GM21717 (cell line): Measurements from ENCODE around the gene ADH7.
A peak's percentile ranks its signal among the peaks of the same experiment; 100 is the strongest.

Experiments used
- ATAC-seq: cut with Tn5 transposase; IDR thresholded peaks from one replicate; pipeline ENCODE4 v1.9.1; 2021; ENCODE audit warnings: mild to moderate bottlenecking, moderate library complexity; ENCODE audit not compliant: unreplicated experiment

Gene ADH7

DNA sequence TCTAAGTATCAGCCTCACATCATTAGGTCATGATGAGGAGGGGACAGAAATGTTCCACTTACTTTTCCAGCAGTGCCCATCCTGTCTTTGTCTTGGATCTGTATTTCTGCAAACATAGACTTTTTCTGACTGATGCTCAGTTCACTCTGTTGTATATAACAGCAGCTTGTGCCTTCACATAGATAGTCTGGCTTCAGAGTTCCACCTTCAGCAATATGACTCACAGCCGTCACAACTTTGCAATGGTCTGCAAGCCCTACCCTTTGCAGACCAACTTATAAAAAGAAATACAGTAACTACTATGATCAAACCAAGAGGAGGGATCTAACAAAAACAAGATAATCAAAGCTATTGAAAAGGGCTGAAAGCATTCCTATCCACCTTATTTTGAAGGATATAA lies at the start of gene ADH7:
ADH7 (minus strand) TSS at position 189 of the 400 bp plus-strand sequence; CDS start at position 80, 109 bp downstream.
- ATAC-seq: no peak

DNA sequence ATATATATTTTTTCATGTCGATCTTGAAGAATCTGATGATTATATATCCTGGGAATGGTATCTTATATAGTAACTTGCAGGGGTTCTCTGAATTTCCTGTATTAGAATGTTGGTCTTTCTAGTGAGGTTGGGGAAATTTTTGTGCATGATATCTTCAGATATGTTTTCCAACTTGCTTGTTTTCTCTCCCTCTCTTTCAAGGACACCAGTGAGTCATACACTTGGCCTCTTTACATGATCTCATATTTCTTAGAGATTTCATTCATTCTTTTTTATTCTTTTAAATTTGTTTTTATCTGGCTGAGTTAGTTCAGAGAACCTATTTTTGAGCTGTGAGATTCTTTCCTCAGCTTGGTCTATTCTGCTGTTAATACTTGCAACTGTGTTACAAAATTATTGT lies 48.5 kb upstream of the ADH7 start:
- ATAC-seq: no peak

DNA sequence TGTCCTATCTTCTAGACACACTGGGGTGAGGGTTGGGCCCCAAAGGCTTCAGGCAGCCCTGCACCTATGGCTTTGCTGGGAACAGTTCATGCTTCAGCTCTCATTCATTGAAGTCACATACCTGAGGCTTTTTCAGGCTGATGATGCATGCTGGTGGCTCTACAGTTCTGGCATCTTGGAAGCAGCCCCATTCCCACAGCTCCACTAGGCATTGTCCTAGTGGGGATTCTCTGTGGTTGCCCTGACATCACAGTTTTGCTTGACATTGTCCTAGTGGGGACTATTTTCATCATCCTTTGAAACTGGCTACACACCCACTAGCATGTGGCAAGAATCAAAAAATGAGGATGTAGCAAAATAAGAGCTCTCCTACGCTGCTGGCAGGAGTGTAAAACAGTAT lies 38.0 kb upstream of the ADH7 start:
- no peak for ATAC-seq

DNA sequence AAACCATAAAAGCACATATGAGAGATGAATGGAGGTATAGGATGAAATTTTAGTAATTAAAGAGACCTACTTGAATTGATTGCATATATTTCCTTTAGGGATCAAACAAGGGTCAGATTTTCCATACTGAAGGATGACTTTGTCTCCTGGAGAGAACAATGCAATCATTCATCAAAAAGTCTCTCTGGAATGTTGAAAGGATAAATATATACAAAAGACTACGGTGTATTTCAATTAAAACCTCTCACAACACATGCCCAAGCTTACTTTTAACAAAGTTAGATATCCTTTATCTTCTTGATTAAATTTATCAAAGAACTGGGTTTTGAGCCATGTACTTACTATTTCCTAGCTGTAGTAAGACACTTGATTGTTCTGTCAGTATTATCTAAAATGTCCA lies 36.8 kb upstream of the ADH7 start:
- ATAC-seq: no peak

DNA sequence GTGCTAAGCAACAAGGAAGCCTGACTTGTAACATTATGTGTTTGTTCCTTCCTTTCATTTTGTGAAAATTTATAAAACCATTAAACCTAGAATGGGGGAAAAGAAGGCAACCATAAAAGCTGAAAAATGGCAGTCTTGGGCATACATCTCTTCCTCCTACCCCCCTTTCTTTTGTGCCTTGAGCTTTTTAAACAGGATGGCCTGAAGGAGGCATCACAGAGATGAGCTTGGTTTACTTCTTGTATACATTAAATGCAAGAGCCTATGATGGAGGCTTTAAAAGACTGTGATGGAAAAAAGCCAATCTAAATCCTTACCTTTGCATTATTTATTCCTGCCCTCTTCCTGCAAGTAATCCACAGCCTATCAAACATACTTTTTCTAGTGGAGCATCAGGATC lies 36.2 kb upstream of the ADH7 start:
- ATAC-seq: no peak

DNA sequence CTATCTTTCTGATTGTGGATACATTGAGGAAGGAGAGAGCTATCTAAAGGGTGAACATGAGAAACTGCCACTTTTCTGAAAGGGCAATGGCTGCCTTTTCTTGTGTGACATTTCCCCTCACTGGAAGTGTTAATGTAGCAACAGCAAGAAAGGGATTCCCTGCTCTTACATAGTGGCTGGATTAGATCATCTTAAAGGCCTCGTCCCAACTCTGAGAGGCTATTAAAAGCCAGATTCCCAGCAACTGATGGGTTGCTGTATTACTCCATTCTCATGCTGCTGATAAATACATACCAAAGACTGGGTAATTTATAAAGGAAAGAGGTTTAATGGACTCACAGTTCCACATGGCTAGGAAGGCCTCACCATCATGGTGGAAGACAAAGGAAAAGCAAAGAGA lies 33.7 kb upstream of the ADH7 start:
- ATAC-seq: no peak

DNA sequence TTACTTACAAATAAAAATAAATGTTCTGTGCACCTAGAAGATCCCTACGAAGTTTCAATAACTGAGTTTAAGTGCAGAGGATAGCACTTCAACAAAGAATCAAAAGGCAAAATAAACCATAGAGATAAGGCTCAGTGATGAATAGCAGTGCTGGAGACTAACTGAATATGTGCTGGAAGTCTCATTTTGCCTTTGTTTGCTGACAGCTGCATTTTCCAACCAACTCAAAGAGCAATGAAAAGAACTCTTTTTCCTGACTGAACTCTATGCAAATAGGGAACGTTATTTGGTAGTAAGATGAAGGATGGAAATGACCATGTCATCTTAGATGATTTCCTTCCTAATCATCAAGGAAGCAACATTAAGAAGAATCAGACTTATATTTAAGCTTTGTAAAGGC lies 32.7 kb upstream of the ADH7 start:
- ATAC-seq: no peak

DNA sequence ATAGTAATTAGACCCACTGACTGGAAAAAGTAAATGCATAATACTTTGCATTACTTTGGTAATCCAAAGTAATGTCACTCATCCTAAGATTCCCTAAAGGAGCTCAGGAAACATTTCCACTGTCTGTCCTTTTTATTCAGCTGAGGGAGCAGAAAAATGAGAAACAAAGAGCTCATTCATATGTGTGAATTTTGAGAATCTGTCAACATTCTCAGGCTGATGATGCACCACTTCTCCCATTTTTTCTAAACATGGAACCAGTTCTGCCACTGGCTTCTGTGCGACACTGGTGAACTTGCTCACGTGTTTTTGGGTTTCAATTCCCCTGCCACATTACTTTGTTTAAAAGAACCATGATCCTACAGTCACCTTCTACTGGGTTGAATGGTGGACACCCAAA lies 28.4 kb upstream of the ADH7 start:
- ATAC-seq: no peak

DNA sequence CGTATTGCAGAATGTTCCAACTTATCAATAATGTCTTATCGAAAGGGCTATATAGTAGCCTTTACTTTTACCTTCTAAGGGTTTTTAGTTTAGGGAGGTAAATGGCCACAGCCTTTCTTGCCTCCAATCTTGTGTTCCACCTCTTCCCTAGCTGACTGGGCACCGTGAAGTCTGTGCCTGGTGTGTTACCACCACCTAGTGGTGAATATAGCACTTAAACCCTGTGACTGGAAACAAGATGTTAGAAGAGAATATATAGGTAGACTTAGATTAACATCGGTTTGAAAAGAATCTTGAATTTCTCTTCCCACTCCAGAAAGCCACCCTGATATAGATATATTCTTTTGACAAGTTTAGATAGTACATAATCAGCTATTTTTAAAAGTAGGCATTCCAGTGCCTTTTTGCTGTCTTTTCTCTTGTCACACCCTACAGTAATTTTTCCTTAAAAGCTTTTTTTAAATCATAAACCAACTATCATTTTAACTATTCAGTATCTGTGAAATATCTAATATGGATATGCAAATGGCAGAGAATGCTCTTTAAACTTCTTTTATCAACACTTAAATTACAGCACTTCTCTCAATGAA lies 27.8 kb upstream of the ADH7 start:
- ATAC-seq: peak; percentile 93

DNA sequence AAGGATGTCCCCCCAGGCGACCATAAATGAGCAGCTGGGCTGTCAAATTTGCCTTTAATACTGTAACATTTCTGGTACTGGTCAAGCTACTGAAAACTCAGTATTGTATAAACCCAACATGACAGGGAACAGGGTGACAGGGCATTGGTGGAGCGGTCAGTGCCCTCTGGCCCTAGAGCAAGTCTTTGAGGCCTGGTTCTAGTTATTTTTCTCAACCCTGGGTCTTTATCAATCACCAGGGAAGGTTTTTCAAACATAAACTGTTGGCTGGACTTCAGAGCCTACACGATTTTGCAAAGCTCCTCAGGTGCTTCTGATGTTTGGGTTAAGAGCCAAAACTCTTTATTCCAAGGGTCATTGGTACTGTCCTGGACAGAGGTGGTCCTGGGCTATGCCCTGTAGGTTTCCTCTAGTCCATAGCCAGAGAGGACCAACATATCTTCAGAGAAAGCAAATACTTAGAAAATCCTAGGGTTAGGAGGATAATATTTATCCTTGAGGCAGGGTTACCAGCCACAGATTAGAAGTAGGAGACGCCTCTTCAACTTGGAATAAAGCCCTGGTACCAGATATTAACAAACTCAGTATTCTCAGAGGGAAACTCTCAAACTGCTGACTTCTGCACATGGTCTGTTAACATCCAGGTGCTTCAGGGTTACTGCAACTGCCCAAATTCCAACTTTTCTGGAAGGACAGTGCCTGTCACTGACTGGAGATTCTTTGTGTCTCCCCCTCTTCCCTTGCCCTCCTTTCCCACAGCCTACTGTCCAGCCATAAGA lies 26.7 kb upstream of the ADH7 start:
- no peak for ATAC-seq

DNA sequence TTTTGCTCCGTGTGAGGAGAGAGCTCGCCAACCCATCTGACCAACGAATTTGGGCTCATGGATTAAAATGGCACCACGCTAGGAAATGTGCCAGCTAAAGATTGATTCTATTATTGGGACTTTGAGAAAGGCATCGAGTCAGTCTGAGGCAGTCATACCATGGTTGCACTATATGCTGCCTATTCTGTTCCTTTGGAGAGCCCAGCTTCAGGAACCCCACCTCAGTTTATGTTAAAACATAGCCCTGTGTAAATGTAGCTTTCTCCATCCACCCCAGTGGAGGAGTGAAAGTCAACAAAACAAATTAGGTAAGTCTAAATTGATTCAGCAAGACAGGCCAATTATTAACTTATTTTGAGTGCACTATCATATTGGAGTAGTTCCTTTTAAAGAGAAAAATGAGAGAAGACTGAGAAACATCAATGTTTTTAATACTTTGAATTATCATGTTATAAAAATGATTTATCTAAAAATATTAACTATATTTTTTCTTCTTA lies 24.5 kb upstream of the ADH7 start:
- no peak for ATAC-seq

DNA sequence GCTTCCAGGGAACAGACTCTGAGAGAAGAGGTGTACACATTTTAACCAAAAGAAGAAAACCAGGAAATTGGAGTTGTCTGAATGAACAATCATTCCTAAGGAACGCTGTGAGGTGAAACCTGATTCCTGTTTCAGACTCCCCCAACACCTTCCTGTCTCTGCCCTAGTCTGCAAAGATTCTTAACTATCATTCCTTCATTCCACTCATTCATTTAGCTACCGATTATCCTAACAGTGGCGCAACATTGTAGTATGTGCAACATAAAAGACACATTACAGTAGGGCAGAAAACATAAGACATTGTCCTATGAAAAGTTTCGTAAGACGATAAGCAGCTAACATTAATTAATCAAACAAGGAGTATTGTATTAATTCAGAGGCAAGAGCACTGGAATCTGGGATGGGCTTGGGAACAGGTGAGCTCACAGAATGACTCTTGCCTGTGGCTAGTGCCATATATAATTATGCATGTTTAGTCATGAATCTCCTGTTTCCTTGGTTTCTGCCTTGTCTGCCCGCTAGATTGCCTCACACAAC lies 23.8 kb upstream of the ADH7 start:
- no peak for ATAC-seq

DNA sequence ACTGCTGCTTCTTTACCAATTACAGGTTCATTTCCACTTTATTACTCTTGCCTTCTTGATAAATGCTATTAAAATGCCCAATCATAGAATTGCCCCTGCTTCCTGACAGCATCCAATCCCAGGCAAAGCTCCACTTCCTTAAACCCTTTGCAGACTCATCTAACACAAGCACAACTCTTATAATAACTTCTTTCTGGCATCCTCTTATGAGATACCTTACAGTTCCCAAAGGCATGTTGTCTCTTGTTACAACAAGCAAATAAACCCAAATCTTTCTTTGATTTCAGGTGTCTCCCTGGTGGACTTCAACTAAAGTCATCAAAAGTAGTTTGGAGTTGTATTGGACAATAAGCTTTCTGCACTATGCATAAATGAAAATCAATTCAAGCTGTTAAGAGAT lies 22.5 kb upstream of the ADH7 start:
- ATAC-seq: no peak

DNA sequence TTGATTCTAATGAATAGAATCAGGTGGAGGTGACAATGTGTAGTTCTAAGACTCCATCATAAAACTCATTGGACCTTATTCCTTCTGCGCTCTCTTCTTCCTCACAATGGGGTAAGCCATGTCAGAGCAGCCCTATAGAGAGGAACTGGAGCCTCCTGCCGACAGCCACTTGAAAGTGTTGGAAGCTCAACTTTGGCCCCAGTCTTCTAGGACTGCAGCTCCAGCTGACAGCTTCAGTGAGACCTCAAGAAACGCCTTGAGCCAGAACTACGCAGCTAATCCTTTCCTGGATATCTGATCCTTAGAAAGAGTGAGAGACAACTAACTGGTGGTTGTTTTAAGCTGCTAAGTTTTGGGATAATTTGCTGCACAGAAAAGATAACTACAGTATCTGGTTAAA lies 22.1 kb upstream of the ADH7 start:
- ATAC-seq: no peak

DNA sequence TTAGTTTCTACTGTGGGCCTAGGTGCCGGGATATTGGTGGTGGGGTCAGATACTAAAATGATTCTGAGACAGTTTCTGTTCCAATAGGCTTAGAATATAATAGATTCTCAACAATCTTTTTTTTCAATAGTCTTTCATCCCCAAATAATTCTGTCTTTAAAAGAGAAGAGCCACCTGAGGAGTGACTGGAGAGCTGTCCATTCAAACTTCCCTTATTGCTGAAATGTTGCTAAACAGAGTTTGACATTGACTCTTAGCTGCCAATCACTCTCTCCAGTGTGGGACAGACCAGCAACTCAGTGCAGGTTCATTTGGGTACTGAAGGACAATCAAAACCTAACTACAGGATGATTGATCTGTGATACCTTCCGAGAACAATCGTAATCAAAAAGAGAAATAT lies 12.4 kb upstream of the ADH7 start:
- ATAC-seq: peak; percentile 27

DNA sequence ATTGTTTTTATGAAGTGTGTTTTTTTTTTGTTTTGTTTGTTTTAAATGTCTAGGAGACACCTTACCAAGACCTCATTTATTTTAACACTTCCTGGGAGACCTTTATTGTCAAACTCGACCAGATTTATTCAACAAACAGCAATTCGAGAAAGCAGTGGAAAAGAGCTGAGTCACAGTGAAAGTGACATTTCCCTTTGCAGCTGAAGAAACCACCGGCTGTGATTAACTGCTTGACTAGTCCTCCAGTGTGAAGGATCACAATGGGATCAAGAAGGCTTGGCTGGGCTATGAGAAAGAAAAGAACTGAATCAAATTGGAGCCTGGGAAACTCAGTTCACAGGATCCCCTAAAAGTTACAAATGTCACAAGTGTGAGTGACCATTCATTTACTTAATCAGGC lies 11.9 kb upstream of the ADH7 start:
- peak; percentile 95 for ATAC-seq

DNA sequence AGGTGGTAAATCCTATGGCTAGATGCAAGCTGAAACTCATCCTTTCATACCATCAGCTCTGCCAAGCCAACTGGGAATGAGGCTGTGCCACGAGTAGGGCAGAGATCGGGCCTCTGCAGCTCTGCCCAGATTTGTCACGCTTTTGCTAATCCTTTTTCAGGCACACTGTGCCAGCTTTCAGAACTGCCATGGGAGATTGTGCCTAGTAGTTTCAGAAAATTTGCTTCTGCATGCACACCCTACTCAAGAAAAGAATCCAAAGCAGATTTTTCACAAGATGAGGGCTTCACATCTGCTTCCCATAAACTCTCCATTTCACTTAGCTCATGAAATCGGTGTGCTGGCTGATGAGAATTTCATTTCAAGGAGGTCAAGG lies 3.3 kb upstream of the ADH7 start:
- ATAC-seq: no peak

DNA sequence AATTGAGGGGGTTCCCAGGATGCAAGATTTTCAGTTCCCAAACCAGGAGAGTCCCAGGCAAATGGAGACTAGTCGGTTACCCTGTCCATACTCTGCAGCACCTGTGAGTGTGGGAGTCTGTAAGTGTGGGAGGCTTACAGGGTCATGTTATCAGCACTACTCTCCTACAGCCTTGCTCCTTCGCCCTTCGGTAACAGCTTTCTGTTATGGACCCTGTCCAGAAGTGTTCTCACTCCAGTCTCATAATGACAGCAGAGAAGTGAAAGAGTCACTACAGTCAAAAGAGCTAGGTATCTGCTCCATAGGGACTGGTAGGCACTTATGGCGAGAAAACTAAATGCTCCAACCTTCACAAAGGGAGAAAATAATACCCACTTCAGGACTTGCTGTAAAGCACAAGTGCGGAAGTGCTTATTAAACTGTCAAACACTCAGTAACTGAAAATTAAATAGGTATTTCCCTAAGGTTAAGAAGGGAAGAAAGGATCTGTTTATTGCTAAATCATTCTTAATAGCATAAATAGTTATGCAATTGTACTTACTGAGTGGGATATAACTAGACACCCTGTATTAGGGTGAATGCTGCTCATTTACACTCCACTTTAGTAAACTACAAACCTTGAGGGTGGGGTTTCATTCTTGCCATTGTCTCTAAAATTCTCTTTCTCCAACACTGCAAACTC lies 2.7 kb upstream of the ADH7 start:
- no peak for ATAC-seq

DNA sequence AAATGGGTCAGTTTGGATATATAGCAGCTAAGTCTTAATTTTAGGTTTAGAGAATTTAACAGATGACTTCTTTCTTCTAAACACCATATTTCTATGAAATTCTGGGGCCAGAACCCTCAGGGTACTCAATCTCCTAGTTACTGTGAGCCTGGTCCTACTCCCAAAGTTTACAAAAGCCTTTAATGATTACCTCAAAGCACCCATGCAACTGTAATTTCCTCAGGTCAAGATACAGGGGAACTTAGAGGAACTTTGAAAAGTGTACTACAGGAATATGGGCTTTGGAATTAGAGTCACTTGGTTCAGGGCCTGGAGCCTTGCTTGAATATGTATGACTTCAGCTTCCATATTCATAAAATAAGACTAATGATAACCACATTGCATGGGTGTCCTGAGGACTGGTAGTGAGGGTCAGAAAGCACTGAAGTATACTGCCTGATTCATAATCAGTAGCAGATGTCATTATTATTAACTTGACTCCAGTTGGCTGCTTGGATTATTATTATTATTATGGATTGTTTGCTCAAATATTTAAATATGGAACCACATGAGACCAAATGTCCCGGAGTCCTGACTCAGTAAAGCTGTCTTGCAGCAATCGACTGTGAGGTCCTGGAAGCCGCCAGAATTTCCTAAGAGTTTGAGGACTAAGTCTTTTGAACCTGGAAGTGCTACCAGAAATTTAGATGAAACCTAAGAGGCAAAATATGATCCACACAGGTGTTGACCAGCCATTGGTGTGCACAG lies 2.0 kb upstream of the ADH7 start:
- no peak for ATAC-seq

DNA sequence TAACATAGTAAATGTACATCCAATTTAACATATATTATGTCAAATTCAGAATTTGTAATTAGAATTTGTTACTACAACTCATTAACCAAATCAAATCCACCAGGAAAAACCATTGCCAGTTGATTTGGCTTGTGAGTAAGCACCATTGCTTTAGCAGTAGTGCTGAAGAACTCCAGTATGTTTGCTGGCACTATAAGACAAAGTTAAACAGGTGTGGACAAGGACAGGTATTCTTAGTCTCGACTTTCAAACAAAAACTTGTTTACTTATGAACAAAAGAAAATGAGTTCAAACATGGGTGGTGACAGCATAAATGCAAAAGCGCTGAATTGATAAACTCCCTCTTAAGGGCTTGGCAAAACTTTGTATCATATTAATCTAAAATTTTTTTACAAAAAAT lies 1.3 kb upstream of the ADH7 start:
- ATAC-seq: no peak

DNA sequence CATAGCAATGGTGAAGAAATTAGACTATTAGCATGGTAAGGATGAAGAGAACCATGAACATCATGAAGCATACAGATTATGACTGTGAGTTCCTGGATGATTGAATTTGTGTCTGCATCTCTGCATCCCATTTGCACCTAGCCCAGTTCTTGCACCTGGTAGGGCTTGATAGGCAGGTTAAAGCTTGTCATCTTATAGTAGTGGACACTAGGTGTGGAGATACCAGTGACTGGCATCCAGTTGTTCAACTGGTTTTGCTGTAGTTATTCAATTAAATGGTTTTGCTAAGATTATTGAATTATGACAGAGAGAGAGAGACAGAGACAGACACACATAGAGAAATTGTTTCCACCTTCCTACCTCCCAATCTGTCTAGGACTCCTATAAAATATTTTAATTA lies 5.0 kb downstream of the ADH7 start:
- no peak for ATAC-seq
